LoVo (cell line): ENCODE data around the gene ZC3H4.
A peak's percentile ranks its signal among the peaks of the same experiment; 100 is the strongest.

Source experiments
- DNase-seq: peaks from one replicate; pipeline ENCODE4 v3.0.0-alpha.2; 2016; ENCODE audit warnings: low spot score

The ZC3H4 gene

GRCh38 chr19:47047763-47048405 lies 65.7 kb downstream of the ZC3H4 start:
- peak; percentile 93 for DNase-seq

DNA sequence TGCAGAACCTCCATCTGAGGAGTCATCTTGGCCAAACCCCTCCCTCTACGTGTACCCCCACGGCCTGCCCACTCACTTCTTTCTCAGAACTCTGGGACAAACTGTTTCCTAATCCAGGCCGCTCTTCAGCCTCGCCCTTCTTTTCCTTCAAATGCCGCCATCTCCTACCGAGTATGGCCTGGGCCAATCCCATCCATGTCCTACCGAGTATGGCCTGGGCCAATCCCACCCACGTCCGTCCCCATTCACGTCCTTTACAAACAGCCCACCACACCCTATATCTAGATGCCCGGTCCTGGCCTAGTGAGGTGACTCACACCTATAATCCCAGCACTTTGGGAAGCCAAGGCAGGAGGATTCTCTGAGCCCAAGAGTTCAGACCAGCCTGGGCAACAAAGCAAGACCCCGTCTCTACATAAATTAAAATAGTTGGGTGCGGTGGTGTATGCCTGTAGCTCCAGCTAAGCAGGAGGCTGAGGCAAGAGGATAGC lies 66.3 kb downstream of the ZC3H4 start:
- DNase-seq = no peak

GRCh38 chr19:47045867-47046470 lies 67.6 kb downstream of the ZC3H4 start:
- DNase-seq = no peak

DNA sequence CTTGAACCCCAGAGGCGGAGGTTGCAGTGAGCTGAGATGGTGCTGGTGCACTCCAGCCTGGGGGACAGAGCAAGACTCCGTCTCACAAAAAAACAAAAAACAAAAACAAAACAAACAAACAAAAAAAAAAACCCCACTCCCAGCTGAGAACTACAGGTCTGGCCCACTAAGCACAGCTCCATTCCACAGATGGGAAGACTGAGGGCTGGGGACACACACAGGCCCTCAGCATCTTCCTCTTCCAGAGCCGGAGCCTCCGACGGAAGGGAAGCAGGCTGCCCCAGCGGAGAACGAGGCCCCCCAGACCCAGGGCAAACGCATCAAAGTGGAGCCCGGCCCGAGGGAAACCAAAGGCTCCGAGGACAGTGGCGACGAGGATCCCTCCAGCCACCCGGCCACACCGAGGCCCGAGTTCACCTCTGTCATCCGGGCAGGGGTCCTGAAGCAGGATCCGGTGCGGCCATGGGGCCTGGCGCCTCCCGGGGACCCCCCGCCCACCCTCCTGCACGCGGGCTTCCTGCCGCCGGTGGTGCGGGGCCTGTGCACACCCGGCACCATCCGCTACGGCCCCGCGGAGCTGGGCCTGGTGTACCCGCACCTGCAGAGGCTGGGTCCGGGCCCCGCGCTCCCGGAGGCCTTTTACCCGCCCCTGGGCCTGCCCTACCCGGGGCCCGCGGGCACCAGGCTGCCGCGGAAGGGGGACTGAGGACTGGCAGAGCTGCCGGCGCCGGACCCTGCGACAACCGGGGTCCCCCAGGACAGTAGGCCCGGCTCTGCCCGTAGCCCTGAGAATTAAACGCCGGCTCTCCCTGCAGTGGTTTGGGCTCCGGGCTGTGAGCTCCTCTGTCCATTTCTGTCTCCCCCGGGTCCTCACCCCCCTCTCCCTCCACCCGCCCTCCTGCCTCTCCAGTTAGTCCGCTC lies 68.4 kb downstream of the ZC3H4 start:
- DNase-seq = no peak

DNA sequence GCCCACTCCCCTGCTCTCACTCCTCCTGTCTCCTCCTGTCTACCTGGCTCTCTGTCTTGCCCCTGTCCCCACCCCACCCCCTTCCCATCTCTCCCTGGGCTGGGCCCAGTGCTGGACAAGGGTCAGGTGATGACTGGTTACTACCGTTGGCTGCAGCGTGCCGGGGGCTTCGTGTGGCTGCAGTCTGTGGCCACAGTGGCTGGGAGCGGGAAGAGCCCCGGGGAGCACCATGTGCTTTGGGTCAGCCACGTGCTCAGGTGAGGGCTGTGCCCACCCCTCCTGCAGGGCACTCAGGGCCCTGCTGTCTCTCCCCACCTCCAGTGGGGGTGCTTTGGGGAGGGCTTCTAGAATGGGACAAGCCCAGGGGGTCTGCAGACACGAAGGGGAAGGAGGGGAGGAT lies 72.7 kb downstream of the ZC3H4 start:
- no peak for DNase-seq

- DNase-seq = no peak
These were observed 74.2 kb downstream of the ZC3H4 start for GRCh38 chr19:47039239-47039874.

DNA sequence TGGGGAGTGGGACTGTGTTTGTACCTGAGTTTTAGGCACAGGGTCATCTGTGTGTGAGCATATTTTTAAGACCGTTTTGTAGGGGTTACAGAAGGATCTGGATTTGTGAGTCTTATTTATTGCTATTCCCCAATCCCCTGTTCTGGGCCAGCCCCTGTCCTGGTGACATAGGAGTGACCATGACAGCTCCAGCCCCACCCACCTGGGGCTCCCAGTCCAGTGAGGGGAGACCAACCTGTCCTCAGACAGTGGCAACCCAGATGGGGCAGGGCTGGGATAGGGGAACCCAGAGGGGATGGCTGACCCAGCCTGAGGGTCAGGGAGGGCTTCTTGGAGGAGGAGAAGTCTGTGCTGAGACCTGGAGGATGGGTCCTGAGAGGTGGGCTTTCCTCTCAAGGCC lies 75.8 kb downstream of the ZC3H4 start:
- DNase-seq = no peak

- DNase-seq = peak; percentile 41
These were observed 77.4 kb downstream of the ZC3H4 start for GRCh38 chr19:47036097-47036651.

DNA sequence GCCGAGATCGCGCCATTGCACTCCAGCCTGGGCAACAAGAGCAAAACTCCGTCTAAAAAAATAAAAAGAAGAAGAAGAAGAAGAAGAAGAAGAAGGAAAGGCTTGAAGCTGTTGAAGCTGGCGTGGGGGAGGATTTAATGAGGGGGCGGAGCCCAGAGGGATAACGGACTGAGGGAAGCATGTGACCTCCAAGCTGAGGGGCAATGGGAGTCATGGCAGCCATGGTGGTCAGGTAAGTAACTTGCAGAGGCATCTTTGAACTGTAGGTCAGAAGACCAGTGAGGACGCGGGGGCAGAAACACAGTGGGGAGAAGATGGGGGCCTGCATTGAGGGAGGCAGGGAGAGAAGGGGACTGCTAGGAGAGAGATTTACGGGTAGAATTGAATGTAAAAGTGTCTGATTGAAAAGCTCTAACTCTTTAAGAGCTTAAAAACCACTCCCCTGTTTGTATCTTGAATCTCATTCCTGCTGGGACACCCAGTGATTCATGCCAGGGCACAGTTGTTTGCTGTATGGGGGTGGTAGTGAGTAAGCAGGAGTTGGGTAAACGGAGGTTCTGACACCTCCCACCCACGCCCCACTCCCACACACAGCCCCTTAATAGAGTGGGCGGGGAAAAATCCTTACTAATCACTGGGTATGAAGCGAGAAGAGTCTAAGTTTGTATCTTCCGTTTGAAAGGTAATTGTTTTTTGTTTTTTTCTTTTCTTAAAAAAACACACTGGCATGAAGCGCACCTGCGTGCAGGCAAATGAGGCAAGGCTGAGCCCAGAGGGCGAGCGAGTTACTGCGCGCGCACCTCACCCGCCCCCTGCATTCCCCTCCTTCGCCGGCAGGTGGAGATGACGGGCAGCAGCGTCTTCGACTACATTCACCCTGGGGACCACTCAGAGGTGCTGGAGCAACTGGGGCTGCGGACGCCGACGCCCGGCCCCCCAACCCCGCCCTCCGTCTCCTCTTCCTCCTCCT lies 78.2 kb downstream of the ZC3H4 start:
- peak; percentile 87 for DNase-seq

GRCh38 chr19:47032171-47032811 lies 81.3 kb downstream of the ZC3H4 start:
- peak; percentile 50 for DNase-seq

- DNase-seq = no peak
These were observed 85.4 kb downstream of the ZC3H4 start for GRCh38 chr19:47028195-47028601.

- no peak for DNase-seq
These were observed 85.9 kb downstream of the ZC3H4 start for GRCh38 chr19:47027586-47028088.

DNA sequence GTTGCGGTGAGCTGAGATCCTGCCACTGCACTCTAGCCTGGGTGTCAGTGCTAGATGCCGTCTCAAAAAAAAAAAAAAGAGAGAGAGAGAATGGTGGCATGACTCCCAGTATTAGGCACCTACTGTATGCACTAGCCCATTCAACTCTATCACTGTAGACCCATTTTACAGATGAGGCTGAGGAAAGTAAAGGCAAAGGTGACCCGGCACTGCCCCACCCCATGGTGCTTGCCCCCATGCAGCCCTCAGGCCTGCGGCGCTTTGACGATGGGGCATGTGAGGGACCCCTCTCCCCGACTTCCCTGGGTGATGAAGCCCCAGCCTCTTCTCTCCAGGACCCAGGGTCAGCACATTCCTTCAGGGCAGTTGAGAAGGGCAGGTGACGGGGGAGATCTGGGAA lies 86.7 kb downstream of the ZC3H4 start:
- DNase-seq = no peak

DNA sequence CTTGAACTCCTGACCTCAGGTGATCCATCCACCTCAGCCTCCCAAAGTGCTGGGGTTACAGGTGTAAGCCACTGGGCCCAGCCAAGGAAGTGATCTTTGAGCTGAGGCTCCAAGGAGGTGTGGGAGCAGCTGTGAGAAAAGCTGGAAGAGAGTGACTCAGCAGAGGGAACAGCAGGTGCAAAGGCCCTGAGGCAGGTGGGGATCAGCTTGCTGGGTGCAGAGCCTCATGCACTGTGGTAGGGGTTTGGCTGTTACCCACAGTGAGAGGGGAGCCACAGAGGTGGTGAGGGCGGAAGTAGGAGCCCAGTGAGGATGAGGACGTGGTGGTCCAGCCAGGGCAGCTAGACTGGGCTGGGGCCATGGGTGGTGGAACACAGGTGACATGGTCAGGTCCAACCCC lies 87.4 kb downstream of the ZC3H4 start:
- no peak for DNase-seq

- DNase-seq = no peak
These were observed 89.1 kb downstream of the ZC3H4 start for GRCh38 chr19:47024502-47024901.

GRCh38 chr19:47023448-47023794 lies 90.2 kb downstream of the ZC3H4 start:
- DNase-seq = no peak

GRCh38 chr19:47022541-47023447 lies 90.8 kb downstream of the ZC3H4 start:
- no peak for DNase-seq

DNA sequence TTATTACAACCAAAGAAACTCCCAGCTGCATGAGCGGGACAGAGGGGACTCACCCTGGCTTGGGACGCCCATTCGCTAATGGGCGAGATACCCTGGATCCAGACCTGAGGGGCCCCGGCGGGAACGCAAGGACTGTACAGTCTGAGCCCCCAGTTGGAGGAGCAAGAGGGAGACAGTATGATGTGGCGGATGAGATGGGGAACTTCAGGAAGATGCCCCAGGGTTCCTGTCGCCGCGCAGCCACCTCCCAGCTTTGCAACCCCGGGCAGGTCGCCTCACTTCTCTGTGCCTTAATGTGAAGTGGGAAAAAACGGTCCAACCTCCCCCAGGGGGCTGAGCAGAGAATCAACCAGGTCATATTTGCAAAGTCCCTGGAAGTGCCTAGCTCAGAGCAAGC lies 91.4 kb downstream of the ZC3H4 start:
- DNase-seq = no peak

DNA sequence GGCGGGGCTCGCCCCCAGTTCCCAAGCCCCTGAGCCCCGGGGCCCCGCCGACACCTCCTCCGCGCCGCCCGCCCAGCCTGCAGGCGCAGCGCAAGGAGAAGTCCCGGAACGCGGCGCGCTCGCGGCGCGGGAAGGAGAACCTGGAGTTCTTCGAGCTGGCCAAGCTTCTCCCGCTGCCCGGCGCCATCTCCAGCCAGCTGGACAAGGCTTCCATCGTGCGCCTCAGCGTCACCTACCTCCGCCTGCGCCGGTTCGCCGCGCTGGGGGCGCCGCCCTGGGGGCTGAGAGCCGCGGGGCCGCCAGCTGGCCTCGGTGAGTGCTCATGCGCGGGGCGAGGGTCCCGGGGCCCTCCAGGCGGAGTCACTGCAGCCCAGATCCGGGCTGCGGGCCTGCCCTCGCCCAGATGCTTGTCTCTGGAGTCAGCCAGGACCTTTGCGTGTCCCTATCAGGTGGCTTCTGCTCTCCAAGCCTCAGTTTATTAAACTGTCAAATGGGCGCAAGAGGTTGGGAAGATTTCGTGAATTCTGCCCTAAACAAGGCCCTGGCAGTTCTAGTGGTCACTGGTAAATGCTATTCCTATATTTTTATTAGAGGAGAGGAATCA lies 91.9 kb downstream of the ZC3H4 start:
- DNase-seq = no peak
